IMR-90 (cell line): ENCODE results near the gene SCFD2. TPM values are rescaled to one million over a fixed set of nuclear protein-coding genes. Genes with fewer than 3 reads are reported as not detected.

Experiments used
- ATAC-seq: fragments of 200-7000 bp; cut with Tn5 transposase; 2 replicates; pipeline ENCODE4 v1.9.1; 2020; ENCODE audit warnings: low read depth, mild to moderate bottlenecking, moderate library complexity
- BruUV-seq: library from RNA; stranded (reverse); fragments of 400-500 nt; replicated peaks from 2 replicates; lab custom pipeline; 2021; lab: Mats Ljungman, UMichigan
- CTCF ChIA-PET: fragments of 300-600 bp; formaldehyde crosslinking; extraction: SDS; loops from one replicate; lab custom pipeline; 2021; ENCODE audit warnings: antibody characterized with exemption; lab: Yijun Ruan, JAX
- POLR2A ChIA-PET: fragments of 300-600 bp; sonication (Branson Sonifier 250); formaldehyde crosslinking; loops from one replicate; lab custom pipeline; 2022; ENCODE audit warnings: antibody characterized with exemption; ENCODE audit not compliant: unreplicated experiment; lab: Charles Lee
- DNase-seq: peaks from one replicate; pipeline ENCODE4 v3.0.0; 2013
- H2AFZ ChIP-seq: replicated peaks from 2 replicates; pipeline ENCODE3; 2013; ENCODE audit warnings: low read length, mild to moderate bottlenecking; ENCODE audit not compliant: poor library complexity
- H2AK5ac ChIP-seq: 2 replicates; pipeline ENCODE4 v1.6.1; 2013; ENCODE audit warnings: low read depth, low read length, inconsistent platforms
- H2AK9ac ChIP-seq: replicated peaks from 2 replicates; pipeline ENCODE3; 2013; ENCODE audit warnings: mild to moderate bottlenecking, low read depth, low read length, moderate library complexity; ENCODE audit not compliant: poor library complexity
- H2BK120ac ChIP-seq: 2 replicates; pipeline ENCODE4 v1.6.1; 2013; ENCODE audit warnings: low read depth, low read length, inconsistent platforms
- H2BK15ac ChIP-seq: 3 replicates; pipeline ENCODE4 v1.6.1; 2013; ENCODE audit warnings: low read depth, low read length, inconsistent platforms
- H2BK20ac ChIP-seq: 2 replicates; pipeline ENCODE4 v1.6.1; 2013; ENCODE audit warnings: low read depth, mild to moderate bottlenecking, inconsistent platforms, low read length, moderate library complexity
- H2BK5ac ChIP-seq: 2 replicates; pipeline ENCODE4 v1.6.1; 2013; ENCODE audit warnings: mild to moderate bottlenecking, low read depth, low read length, inconsistent platforms; ENCODE audit not compliant: poor library complexity, severe bottlenecking
- H3K14ac ChIP-seq: replicated peaks from 2 replicates; pipeline ENCODE4 v1.6.1; 2013; ENCODE audit warnings: low read depth, low read length, inconsistent platforms
- H3K18ac ChIP-seq: 2 replicates; pipeline ENCODE4 v1.6.1; 2013; ENCODE audit warnings: low read depth, low read length, control low read depth
- H3K23ac ChIP-seq: 2 replicates; pipeline ENCODE4 v1.6.1; 2013; ENCODE audit warnings: low read depth, low read length, inconsistent platforms
- H3K27ac ChIP-seq: 2 replicates; pipeline ENCODE4 v1.5.1; 2013; ENCODE audit warnings: mild to moderate bottlenecking, control low read depth, low read length; ENCODE audit not compliant: insufficient read depth
- H3K27me3 ChIP-seq: 2 replicates; pipeline ENCODE4 v1.6.1; 2013; ENCODE audit warnings: low read length; ENCODE audit not compliant: control insufficient read depth, insufficient read depth
- H3K36me3 ChIP-seq: 2 replicates; pipeline ENCODE4 v1.6.1; 2013; ENCODE audit warnings: low read length, mixed read lengths; ENCODE audit not compliant: control insufficient read depth, insufficient read depth
- H3K4ac ChIP-seq: 2 replicates; pipeline ENCODE4 v1.6.1; 2013; ENCODE audit warnings: low read depth, low read length, inconsistent platforms
- H3K4me1 ChIP-seq: 2 replicates; pipeline ENCODE4 v1.6.1; 2013; ENCODE audit warnings: low read length, mixed read lengths; ENCODE audit not compliant: control insufficient read depth, insufficient read depth
- H3K4me2 ChIP-seq: 2 replicates; pipeline ENCODE4 v1.6.1; 2013; ENCODE audit warnings: low read depth, mild to moderate bottlenecking, control low read depth, low read length, moderate library complexity
- H3K4me3 ChIP-seq: 2 replicates; pipeline ENCODE4 v1.5.1; 2013; ENCODE audit warnings: low read depth, mild to moderate bottlenecking, control low read depth, low read length, moderate library complexity; ENCODE audit not compliant: insufficient read depth
- H3K56ac ChIP-seq: 2 replicates; pipeline ENCODE4 v1.6.1; 2013; ENCODE audit warnings: low read length, inconsistent platforms; ENCODE audit not compliant: insufficient read depth; ENCODE audit errors: extremely low read depth
- H3K79me1 ChIP-seq, 2 experiments: 2 replicates each; pipeline ENCODE4 v1.6.1; 2013; ENCODE audit warnings: low read length in 2 of 2, inconsistent platforms in 1 of 2, low read depth in 1 of 2
- H3K9ac ChIP-seq: 2 replicates; pipeline ENCODE4 v1.6.1; 2013; ENCODE audit warnings: low read depth, low read length, control low read depth
- H3K9me1 ChIP-seq: 2 replicates; pipeline ENCODE4 v1.6.1; 2013; ENCODE audit warnings: low read length, inconsistent platforms; ENCODE audit not compliant: insufficient read depth
- H3K9me3 ChIP-seq: 2 replicates; pipeline ENCODE4 v1.6.1; 2013; ENCODE audit warnings: low read length; ENCODE audit not compliant: control insufficient read depth, insufficient read depth
- H4K20me1 ChIP-seq: 2 replicates; pipeline ENCODE4 v1.6.1; 2013; ENCODE audit warnings: low read length, inconsistent platforms; ENCODE audit not compliant: insufficient read depth
- H4K5ac ChIP-seq: 2 replicates; pipeline ENCODE4 v1.6.1; 2013; ENCODE audit warnings: mild to moderate bottlenecking, low read depth, low read length, control low read depth
- H4K8ac ChIP-seq, 2 experiments: 2 replicates each; pipeline ENCODE4 v1.6.1; 2013; ENCODE audit warnings: low read depth in 2 of 2, low read length in 2 of 2, control low read depth in 1 of 2, inconsistent platforms in 1 of 2
- H4K91ac ChIP-seq: 2 replicates; pipeline ENCODE4 v1.6.1; 2013; ENCODE audit warnings: low read depth, low read length, inconsistent platforms; ENCODE audit not compliant: insufficient read depth
- CHD1 ChIP-seq: IDR thresholded peaks from 2 replicates; pipeline ENCODE4 v1.6.1; 2012; ENCODE audit warnings: low read depth, low read length, improper control_type of control experiment
- MAZ ChIP-seq: IDR thresholded peaks from 2 replicates; pipeline ENCODE4 v1.6.1; 2012; ENCODE audit warnings: low read depth, mild to moderate bottlenecking, low read length, improper control_type of control experiment, moderate library complexity, borderline replicate concordance
- WGBS, 2 experiments: methylation state at CpG; one replicate each; pipeline versions ENCODE4 v1.1.5 to v1.1.7; 2013; ENCODE audit warnings: missing lambda C conversion rate in 2 of 2; ENCODE audit not compliant: insufficient read length in 1 of 2; ENCODE audit errors: extremely low coverage in 2 of 2; 5-methylcytosine and 5-hydroxymethylcytosine counted together
- dilution Hi-C: fragments of 300-500 bp; cut with HindIII; formaldehyde crosslinking; loops from one replicate; pipeline ENCODE4 v1.14.3; 2018; ENCODE audit warnings: low sequenced_read_pairs; ENCODE audit not compliant: unreplicated experiment
- in situ Hi-C: fragments of 300-500 bp; cut with MboI; formaldehyde crosslinking; loops from 3 replicates; pipeline ENCODE4 v1.14.3; 2019; ENCODE audit warnings: low sequenced_read_pairs, inconsistent platforms, mixed read lengths
- intact Hi-C: fragments of 100-400 bp; cut with micrococcal nuclease; formaldehyde crosslinking; loops from 2 replicates; pipeline ENCODE4 v1.10.0; 2022
- polyA plus RNA-seq, 3 experiments: library from polyadenylated mRNA; depleted of rRNA; stranded (reverse); fragments of >200 nt; gene quantifications; 2 replicates each; pipeline ENCODE4 v1.2.3, GENCODE V29; 2012; ENCODE audit warnings: low replicate concordance in 1 of 3
- total RNA-seq: library from RNA; depleted of rRNA; stranded (reverse); fragments of >200 nt; gene quantifications from 2 replicates; pipeline ENCODE4 v1.2.3, GENCODE V29; 2012

SCFD2 gene
- total and polyA plus RNA-seq, 2 of the 4 experiments (the other 2 are of a cell fraction): 18.9 to 62.4 TPM

DNA sequence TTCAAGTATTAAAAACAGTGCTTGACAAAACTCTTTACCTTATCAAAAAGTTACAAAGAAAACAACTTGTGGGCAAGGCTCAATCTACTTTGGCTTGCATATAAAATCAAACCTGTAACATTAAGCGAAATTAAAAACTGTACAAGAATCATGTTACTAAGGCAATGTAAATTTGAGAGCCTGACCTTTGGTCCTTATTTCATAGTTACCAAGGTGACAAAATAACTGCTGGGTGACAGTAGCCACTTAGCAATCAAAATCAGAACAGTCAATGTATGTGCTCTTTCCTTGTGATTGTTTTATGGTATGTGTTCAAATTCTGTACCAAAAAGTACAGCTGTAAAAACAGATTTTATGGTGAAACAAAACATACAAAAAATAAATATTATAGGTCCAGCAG, 299.7 kb downstream of the SCFD2 start:
- in situ Hi-C loops: no loop called here
- H3K27me3 ChIP-seq: no peaks in the 10 kb centered on the region
- H3K4me3 ChIP-seq: no peak overlapping the region
- no peak overlapping the region for H3K14ac ChIP-seq
- H3K9ac ChIP-seq: no peak overlapping the region
- no peak overlapping the region for H4K8ac ChIP-seq
- H3K56ac ChIP-seq: no peak overlapping the region
- no peak overlapping the region for H2BK120ac ChIP-seq
- H4K20me1 ChIP-seq: no peaks in the 10 kb centered on the region
- no peak overlapping the region for H2BK20ac ChIP-seq
- dilution Hi-C loops: no loop called here
- H3K4me2 ChIP-seq: no peak overlapping the region
- peaks cover 2% of the 10 kb centered on the region; the same call in 1 of the 2 replicates for H3K4me1 ChIP-seq
- no CpG with 5 or more reads among the region's 1 CpG for WGBS, 2 experiments
- H3K27ac ChIP-seq: no peak overlapping the region
- no TSS peak for BruUV-seq
- ChIA-PET POLR2A (no interaction called here), CTCF (no interaction called here)
- H3K9me3 ChIP-seq: no peaks in the 10 kb centered on the region
- no peak overlapping the region for H3K23ac ChIP-seq
- no peak for ATAC-seq
- H2BK5ac ChIP-seq: no peak overlapping the region
- H2BK15ac ChIP-seq: no peak overlapping the region
- DNase-seq: no peak
- H2AK5ac ChIP-seq: no peak overlapping the region
- H3K18ac ChIP-seq: no peak overlapping the region
- H3K36me3 ChIP-seq: no peaks in the 10 kb centered on the region
- no peak overlapping the region for H4K91ac ChIP-seq
- H3K79me1 ChIP-seq: no peaks in the 10 kb centered on the region
- intact Hi-C loops: no loop called here
- no peak for TF ChIP-seq MAZ
- no peak for TF ChIP-seq CHD1
- no peak overlapping the region for H2AFZ ChIP-seq
- no peaks in the 10 kb centered on the region for H3K9me1 ChIP-seq
- no peak overlapping the region for H2AK9ac ChIP-seq
- H3K4ac ChIP-seq: no peak overlapping the region
- H4K5ac ChIP-seq: no peak overlapping the region
